HepG2 (cell line): Measurements from ENCODE around the gene GCC1. TPM values are rescaled to one million over a fixed set of nuclear protein-coding genes. Genes with fewer than 3 reads are reported as not detected.

Experiments used
- ATM ChIP-seq: fragments of 450-650 bp; IDR thresholded peaks from 2 replicates; pipeline ENCODE4 v1.7.1; 2017; ENCODE audit warnings: mild to moderate bottlenecking, borderline replicate concordance
- CBX5 ChIP-seq: sonication (generic); formaldehyde crosslinking; IDR thresholded peaks from 2 replicates; pipeline ENCODE4 v1.4.0; 2020; ENCODE audit warnings: missing genetic modification reagents, borderline replicate concordance
- FOXK1 ChIP-seq: sonication (generic); formaldehyde crosslinking; IDR thresholded peaks from 2 replicates; pipeline ENCODE4 v1.4.0; 2020; ENCODE audit warnings: low read depth, missing genetic modification reagents, borderline replicate concordance
- FOXM1 ChIP-seq: sonication (generic); formaldehyde crosslinking; IDR thresholded peaks from 2 replicates; pipeline ENCODE4 v1.5.0; 2020; ENCODE audit warnings: missing genetic modification reagents
- HNF4A ChIP-seq: sonication (generic); formaldehyde crosslinking; IDR thresholded peaks from 2 replicates; pipeline ENCODE4 v1.4.0; 2020; ENCODE audit warnings: missing genetic modification reagents
- MED8 ChIP-seq: sonication (generic); formaldehyde crosslinking; IDR thresholded peaks from 2 replicates; pipeline ENCODE4 v1.8.1; 2023; ENCODE audit warnings: mild to moderate bottlenecking, missing genetic modification reagents; ENCODE audit not compliant: insufficient replicate concordance
- MIXL1 ChIP-seq: IDR thresholded peaks from 2 replicates; pipeline ENCODE4 v1.6.1; 2016
- NAIF1 ChIP-seq: sonication (generic); formaldehyde crosslinking; IDR thresholded peaks from 2 replicates; pipeline ENCODE4 v1.5.0; 2020; ENCODE audit warnings: mild to moderate bottlenecking, missing genetic modification reagents, borderline replicate concordance
- NCOA1 ChIP-seq: sonication (generic); formaldehyde crosslinking; IDR thresholded peaks from 2 replicates; pipeline ENCODE4 v1.9.0; 2021; ENCODE audit warnings: missing genetic modification reagents
- NCOA2 ChIP-seq: sonication (generic); formaldehyde crosslinking; IDR thresholded peaks from 2 replicates; pipeline ENCODE4 v1.8.0; 2022; ENCODE audit warnings: inconsistent platforms
- RBFOX2 ChIP-seq: fragments of 200-400 bp; formaldehyde crosslinking; IDR thresholded peaks from 2 replicates; pipeline ENCODE4 v1.6.1; 2017; ENCODE audit warnings: low read depth, mild to moderate bottlenecking, low read length
- REPIN1 ChIP-seq: sonication (generic); formaldehyde crosslinking; IDR thresholded peaks from 2 replicates; pipeline ENCODE4 v1.8.0; 2022; ENCODE audit warnings: missing genetic modification reagents, low read depth, mild to moderate bottlenecking, borderline replicate concordance
- SP5 ChIP-seq: IDR thresholded peaks from 2 replicates; pipeline ENCODE4 v1.6.1; 2016; ENCODE audit warnings: low read depth, borderline replicate concordance
- SRSF9 ChIP-seq: fragments of 200-400 bp; formaldehyde crosslinking; IDR thresholded peaks from 2 replicates; pipeline ENCODE4 v1.6.1; 2018; ENCODE audit warnings: borderline replicate concordance, mild to moderate bottlenecking, low read depth, low read length; ENCODE audit not compliant: insufficient read depth, poor library complexity, severe bottlenecking
- TBX3 ChIP-seq: fragments of 450-650 bp; IDR thresholded peaks from 2 replicates; pipeline ENCODE4 v1.6.1; 2017; ENCODE audit warnings: antibody characterized with exemption, mild to moderate bottlenecking, inconsistent platforms, borderline replicate concordance
- TCF12 ChIP-seq, 2 experiments: fragments of 450-650 bp in 1 of 2; sonication (generic) in 1 of 2; formaldehyde crosslinking in 1 of 2; IDR thresholded peaks; 2 replicates each; pipeline versions ENCODE4 v1.6.1 to v1.8.0; 2017 to 2022; ENCODE audit warnings: antibody characterized with exemption in 1 of 2, mild to moderate bottlenecking in 1 of 2, missing genetic modification reagents in 1 of 2, moderate library complexity in 1 of 2
- TEAD3 ChIP-seq: optimal IDR thresholded peaks from 2 replicates; pipeline ENCODE3; 2016; ENCODE audit warnings: borderline replicate concordance
- YEATS2 ChIP-seq: sonication (generic); formaldehyde crosslinking; IDR thresholded peaks from 2 replicates; pipeline ENCODE4 v1.4.0; 2020; ENCODE audit warnings: missing genetic modification reagents, borderline replicate concordance
- ZFP36L2 ChIP-seq: sonication (generic); formaldehyde crosslinking; IDR thresholded peaks from 2 replicates; pipeline ENCODE4 v1.4.0; 2020; ENCODE audit warnings: missing genetic modification reagents
- ZNF138 ChIP-seq: sonication (generic); formaldehyde crosslinking; IDR thresholded peaks from 2 replicates; pipeline ENCODE4 v1.5.0; 2020; ENCODE audit warnings: mild to moderate bottlenecking, low read depth, missing genetic modification reagents
- ZNF143 ChIP-seq: sonication (generic); formaldehyde crosslinking; IDR thresholded peaks from 2 replicates; pipeline ENCODE4 v1.4.0; 2020; ENCODE audit warnings: missing genetic modification reagents
- ZNF335 ChIP-seq: sonication (generic); formaldehyde crosslinking; IDR thresholded peaks from 2 replicates; pipeline ENCODE4 v1.4.0; 2020; ENCODE audit warnings: missing genetic modification reagents
- ZNF382 ChIP-seq: sonication (generic); formaldehyde crosslinking; IDR thresholded peaks from 2 replicates; pipeline ENCODE4 v1.5.0; 2020; ENCODE audit warnings: missing genetic modification reagents, mild to moderate bottlenecking, borderline replicate concordance
- ZNF557 ChIP-seq: sonication (generic); formaldehyde crosslinking; IDR thresholded peaks from 2 replicates; pipeline ENCODE4 v1.4.0; 2020; ENCODE audit warnings: missing genetic modification reagents
- ZNF562 ChIP-seq: sonication (generic); formaldehyde crosslinking; IDR thresholded peaks from 2 replicates; pipeline ENCODE4 v1.8.0; 2022; ENCODE audit warnings: missing genetic modification reagents, borderline replicate concordance
- ZNF891 ChIP-seq: sonication (generic); formaldehyde crosslinking; IDR thresholded peaks from 2 replicates; pipeline ENCODE4 v1.5.0; 2020; ENCODE audit warnings: mild to moderate bottlenecking, missing genetic modification reagents
- ZSCAN12 ChIP-seq: sonication (generic); formaldehyde crosslinking; IDR thresholded peaks from 2 replicates; pipeline ENCODE4 v1.9.0; 2021; ENCODE audit warnings: mild to moderate bottlenecking, missing genetic modification reagents
- polyA plus RNA-seq, 8 experiments: library from polyadenylated mRNA; depleted of rRNA in 3 of 8; stranded (reverse) in 7 of 8; unstranded in 1 of 8; fragments of >200 nt; fragmentation: Illumina TruSeq in 4 of 8; extraction: Trizol in 4 of 8; gene quantifications; 2 replicates each; pipeline versions ENCODE4 v1.2.1 to v1.2.3, GENCODE V29; 2011 to 2016; ENCODE audit warnings: low read depth in 4 of 8, missing spikeins in 1 of 8, mixed read lengths in 1 of 8; ENCODE audit not compliant: insufficient read depth in 1 of 8
- total RNA-seq, 5 experiments: library from RNA; depleted of rRNA; stranded (reverse); fragments of >200 nt; fragmentation: Illumina TruSeq; extraction: Trizol; gene quantifications; 2 replicates each; pipeline ENCODE4 v1.2.3, GENCODE V29; 2016; ENCODE audit warnings: low read depth in 1 of 5
- TF ChIP-seq, protein P1 (sequence below): sonication (generic); formaldehyde crosslinking; IDR thresholded peaks from 2 replicates; pipeline ENCODE4 v1.4.0; 2020; ENCODE audit warnings: mild to moderate bottlenecking, low read depth, missing genetic modification reagents
- TF ChIP-seq, protein P2 (sequence below): sonication (generic); formaldehyde crosslinking; IDR thresholded peaks from 2 replicates; pipeline ENCODE4 v1.4.0; 2020; ENCODE audit warnings: mild to moderate bottlenecking, missing genetic modification reagents
- TF ChIP-seq, protein P3 (sequence below): sonication (generic); formaldehyde crosslinking; IDR thresholded peaks from 2 replicates; pipeline ENCODE4 v1.4.0; 2020; ENCODE audit warnings: missing genetic modification reagents; ENCODE audit errors: not compliant biosample characterization

GCC1 gene
- total and polyA plus RNA-seq, 2 of the 13 experiments (the other 11 are each of a cell fraction or from before 2014, with no cell fraction given), result 2.5 to 15.3 TPM

DNA sequence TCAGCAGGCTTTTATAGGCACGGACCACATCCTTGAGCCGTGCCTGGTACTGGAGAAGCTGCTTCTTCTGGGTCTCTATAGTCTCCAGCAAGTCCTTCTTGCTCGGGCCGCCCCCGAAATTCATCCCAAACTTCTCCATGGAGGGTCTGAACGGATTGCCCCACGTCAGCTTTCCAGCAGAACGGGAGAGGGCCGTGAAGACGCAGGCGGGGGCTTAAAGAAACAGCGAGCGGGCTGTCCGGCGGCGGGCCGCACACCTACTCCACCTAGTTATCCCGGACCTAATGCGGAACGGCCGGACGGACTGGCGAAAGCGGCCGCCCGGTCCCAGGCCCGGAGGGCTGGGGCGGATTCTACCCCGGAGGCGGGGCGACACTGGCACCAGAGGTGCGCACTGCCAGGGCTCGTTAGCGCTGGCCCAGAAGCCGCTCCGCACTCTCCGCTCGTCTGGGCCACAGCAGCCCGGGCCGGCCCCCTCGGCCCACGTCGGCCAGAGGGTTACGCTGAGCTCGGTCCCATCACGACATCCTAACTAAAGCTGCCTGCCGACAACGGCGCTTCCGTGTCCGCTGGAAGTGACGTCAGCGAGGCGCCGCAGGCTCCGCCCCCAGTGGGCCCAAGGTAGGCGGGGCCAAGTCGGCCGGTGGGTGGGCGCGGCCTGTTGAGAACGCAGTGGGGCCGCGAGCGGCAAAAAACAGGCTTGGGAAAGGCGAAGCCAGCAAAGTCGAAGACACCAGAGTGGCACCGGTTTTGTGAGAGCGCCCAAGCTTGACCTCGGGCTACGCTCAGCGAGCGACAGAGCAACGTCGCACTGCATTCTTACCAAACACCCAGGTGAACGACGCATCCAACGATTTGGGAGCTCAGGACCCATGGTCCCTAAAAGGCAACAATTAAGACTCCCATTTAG lies at the start of gene GCC1 (continued):
- TF ChIP-seq TBX3, result no peak
- no peak for TF ChIP-seq HNF4A (CRISPR knock-in tag)
- no peak for TF ChIP-seq CBX5 (CRISPR knock-in tag)
- TF ChIP-seq ZNF143 (CRISPR knock-in tag), result no peak
- no peak for TF ChIP-seq ZSCAN12 (CRISPR knock-in tag)
- no peak for TF ChIP-seq NCOA2
- TF ChIP-seq SRSF9, result no peak
- no peak for TF ChIP-seq MIXL1 (CRISPR knock-in tag)
- TF ChIP-seq, protein P1, sequence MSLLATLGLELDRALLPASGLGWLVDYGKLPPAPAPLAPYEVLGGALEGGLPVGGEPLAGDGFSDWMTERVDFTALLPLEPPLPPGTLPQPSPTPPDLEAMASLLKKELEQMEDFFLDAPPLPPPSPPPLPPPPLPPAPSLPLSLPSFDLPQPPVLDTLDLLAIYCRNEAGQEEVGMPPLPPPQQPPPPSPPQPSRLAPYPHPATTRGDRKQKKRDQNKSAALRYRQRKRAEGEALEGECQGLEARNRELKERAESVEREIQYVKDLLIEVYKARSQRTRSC (CRISPR knock-in tag), result 0 out of 2 replicates have a peak, but pooled peaks have one; percentile 59
- TF ChIP-seq TCF12 (IDR thresholded peaks at IDR 0.05), result no peak
- no peak for TF ChIP-seq TCF12 (CRISPR knock-in tag; IDR thresholded peaks at IDR 0.05)
- no peak; the same call in 1 of the 2 replicates for TF ChIP-seq FOXK1 (CRISPR knock-in tag)
- 0 out of 2 replicates have a peak, but pooled peaks have one; percentile 29 for TF ChIP-seq REPIN1 (CRISPR knock-in tag)
- TF ChIP-seq ZNF891, result no peak; the same call in 1 of the 2 replicates
- 0 out of 2 replicates have a peak, but pooled peaks have one; percentile 60 for TF ChIP-seq ZNF138 (CRISPR knock-in tag)
- peak; percentile 42; the same call in 1 of the 2 replicates for TF ChIP-seq ZFP36L2 (CRISPR knock-in tag)
- peak; percentile 62 for TF ChIP-seq SP5 (CRISPR knock-in tag)
- no peak for TF ChIP-seq TEAD3 (CRISPR knock-in tag)
- no peak for TF ChIP-seq ZNF382 (CRISPR knock-in tag)
- TF ChIP-seq, protein P2, sequence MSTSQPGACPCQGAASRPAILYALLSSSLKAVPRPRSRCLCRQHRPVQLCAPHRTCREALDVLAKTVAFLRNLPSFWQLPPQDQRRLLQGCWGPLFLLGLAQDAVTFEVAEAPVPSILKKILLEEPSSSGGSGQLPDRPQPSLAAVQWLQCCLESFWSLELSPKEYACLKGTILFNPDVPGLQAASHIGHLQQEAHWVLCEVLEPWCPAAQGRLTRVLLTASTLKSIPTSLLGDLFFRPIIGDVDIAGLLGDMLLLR, result peak; percentile 77; the same call in 1 of the 2 replicates
- TF ChIP-seq MED8 (CRISPR knock-in tag), result no peak
- no peak for TF ChIP-seq ZNF557 (CRISPR knock-in tag)
- TF ChIP-seq, protein P3, sequence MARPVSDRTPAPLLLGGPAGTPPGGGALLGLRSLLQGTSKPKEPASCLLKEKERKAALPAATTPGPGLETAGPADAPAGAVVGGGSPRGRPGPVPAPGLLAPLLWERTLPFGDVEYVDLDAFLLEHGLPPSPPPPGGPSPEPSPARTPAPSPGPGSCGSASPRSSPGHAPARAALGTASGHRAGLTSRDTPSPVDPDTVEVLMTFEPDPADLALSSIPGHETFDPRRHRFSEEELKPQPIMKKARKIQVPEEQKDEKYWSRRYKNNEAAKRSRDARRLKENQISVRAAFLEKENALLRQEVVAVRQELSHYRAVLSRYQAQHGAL (CRISPR knock-in tag), result no peak
- no peak for TF ChIP-seq NCOA1 (CRISPR knock-in tag)
- peak; percentile 91 for TF ChIP-seq RBFOX2
- no peak for TF ChIP-seq FOXM1 (CRISPR knock-in tag)
- TF ChIP-seq YEATS2 (CRISPR knock-in tag), result peak; percentile 82; the same call in 1 of the 2 replicates
- no peak for TF ChIP-seq ATM
- no peak for TF ChIP-seq ZNF562 (CRISPR knock-in tag)
- peak; percentile 31; the same call in 1 of the 2 replicates for TF ChIP-seq ZNF335
- TF ChIP-seq NAIF1, result peak; percentile 75; the same call in 1 of the 2 replicates
